ENCODE results near the gene CD48. TPM values are rescaled to one million over a fixed set of nuclear protein-coding genes. Genes with fewer than 3 reads are reported as not detected.

CD48 gene
- total and polyA plus RNA-seq, 2 experiments from 2014 or later, result not detected

DNA sequence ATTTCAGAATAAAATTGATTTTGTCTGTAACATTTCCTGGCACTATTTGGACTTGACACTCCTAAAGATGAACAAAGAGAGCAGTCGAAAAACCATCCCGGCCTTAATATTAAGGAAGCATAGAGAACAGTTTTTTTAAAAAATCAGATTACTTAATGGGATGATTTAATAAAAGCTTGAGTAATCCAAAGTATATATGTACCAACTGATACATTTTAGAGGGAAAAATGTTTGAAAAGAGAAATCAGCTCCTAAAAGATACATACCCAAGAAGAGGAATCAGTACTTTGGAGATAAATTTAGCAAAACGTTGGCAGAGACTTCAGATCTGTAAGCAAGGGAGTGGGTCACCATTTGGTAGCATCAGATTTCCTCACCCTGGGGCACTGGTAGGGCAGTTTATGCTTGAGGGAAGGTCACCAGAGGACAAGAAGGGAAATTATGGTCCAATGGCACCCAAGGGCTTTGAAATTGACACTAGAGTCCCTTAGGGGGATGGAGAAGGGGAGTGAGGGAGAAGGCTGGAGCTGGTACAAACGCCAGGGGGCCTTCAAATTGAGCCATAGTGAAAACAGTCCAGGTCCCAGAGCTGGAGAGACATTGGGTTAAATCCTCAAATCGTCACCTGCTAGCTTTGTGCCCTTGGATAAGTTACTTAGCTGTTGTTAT, 33.4 kb upstream of the CD48 start:
- Histone ChIP-seq H3K9me2 (ENCODE audit: insufficient read depth) (no peaks in the 10 kb centered on the region), H3K27ac (no peak overlapping the region), H3K4me3 (no peak overlapping the region), H2AFZ (no peak overlapping the region), H4K20me1 (ENCODE audit: insufficient read depth) (no peaks in the 10 kb centered on the region), H3K9me3 (ENCODE audit: low read depth) (no peaks in the 10 kb centered on the region), H3K4me2 (ENCODE audit: unreplicated experiment) (no peak overlapping the region), H3K9ac (no peak overlapping the region), H3K36me3 (ENCODE audit: low read depth) (no peaks in the 10 kb centered on the region), H3K4me1 (ENCODE audit: insufficient read depth) (no peaks in the 10 kb centered on the region), H3F3A (ENCODE audit: insufficient read depth) (no peaks in the 10 kb centered on the region), H3K79me2 (ENCODE audit: insufficient read depth) (no peaks in the 10 kb centered on the region), H3K27me3 (replicated peaks; ENCODE audit: insufficient read depth) (no peaks in the 10 kb centered on the region; the same call in 1 of the 2 replicates)
- no peak for TF ChIP-seq EZH2phosphoT487 (IDR thresholded peaks at IDR 0.05; ENCODE audit: insufficient read depth, low read depth)
- no peak for TF ChIP-seq EZH2 (IDR thresholded peaks at IDR 0.05; ENCODE audit: insufficient read depth, poor library complexity, severe bottlenecking)
- 19 to 25% methylated on average over 5 of the region's 5 CpGs for WGBS, 2 experiments (ENCODE audit: low coverage in 1 of 2, low lambda C conversion rate in 2 of 2, missing lambda C conversion rate in 2 of 2)
- DNase-seq, result no peak
- in situ Hi-C loops (cut with MboI), result no loop called here

DNA sequence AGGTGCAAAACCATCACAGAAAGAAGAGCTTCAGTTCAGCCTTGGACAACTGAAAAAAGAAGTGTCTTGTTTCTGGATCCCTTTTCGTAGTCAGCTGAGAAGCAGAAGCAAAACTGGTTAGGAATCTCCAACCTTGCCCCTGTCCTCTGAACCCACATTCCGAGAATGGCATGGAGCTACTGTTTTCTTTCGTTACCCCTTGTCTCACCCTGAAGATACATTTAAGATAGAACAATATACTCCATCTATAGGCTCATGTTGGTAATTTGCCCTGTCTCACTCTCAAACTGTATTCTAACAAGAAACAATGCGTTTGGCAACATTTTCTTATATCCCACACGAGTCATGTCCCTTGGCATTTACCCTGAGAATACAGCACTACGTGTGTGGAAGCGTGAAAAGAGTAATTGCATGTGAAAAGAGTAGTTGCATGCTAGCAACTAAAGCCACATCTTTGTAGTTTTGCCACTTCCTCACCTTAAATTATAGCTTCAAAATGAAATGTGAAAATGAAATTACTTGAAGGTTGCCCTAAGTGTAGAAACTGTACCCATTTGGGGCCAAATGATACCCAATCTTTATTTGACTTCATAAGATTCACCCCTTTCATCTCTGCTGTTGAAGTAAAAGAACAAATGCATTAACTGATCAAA, 32.7 kb upstream of the CD48 start:
- in situ Hi-C loops (cut with MboI), result no loop called here
- Histone ChIP-seq H3K27ac (no peak overlapping the region), H3K4me1 (ENCODE audit: insufficient read depth) (no peaks in the 10 kb centered on the region), H4K20me1 (ENCODE audit: insufficient read depth) (no peaks in the 10 kb centered on the region), H3K9ac (no peak overlapping the region), H3K4me3 (no peak overlapping the region), H3K79me2 (ENCODE audit: insufficient read depth) (no peaks in the 10 kb centered on the region), H3K4me2 (ENCODE audit: unreplicated experiment) (no peak overlapping the region), H3K36me3 (ENCODE audit: low read depth) (no peaks in the 10 kb centered on the region), H3K27me3 (replicated peaks; ENCODE audit: insufficient read depth) (no peaks in the 10 kb centered on the region; the same call in 1 of the 2 replicates), H3F3A (ENCODE audit: insufficient read depth) (no peaks in the 10 kb centered on the region), H3K9me2 (ENCODE audit: insufficient read depth) (no peaks in the 10 kb centered on the region), H2AFZ (no peak overlapping the region), H3K9me3 (ENCODE audit: low read depth) (no peaks in the 10 kb centered on the region)
- no peak for DNase-seq
- no peak for TF ChIP-seq EZH2phosphoT487 (IDR thresholded peaks at IDR 0.05; ENCODE audit: insufficient read depth, low read depth)
- no peak for TF ChIP-seq EZH2 (IDR thresholded peaks at IDR 0.05; ENCODE audit: insufficient read depth, poor library complexity, severe bottlenecking)
- 12 to 15% methylated on average over 7 of the region's 7 CpGs for WGBS, 2 experiments (ENCODE audit: low coverage in 1 of 2, low lambda C conversion rate in 2 of 2, missing lambda C conversion rate in 2 of 2)

DNA sequence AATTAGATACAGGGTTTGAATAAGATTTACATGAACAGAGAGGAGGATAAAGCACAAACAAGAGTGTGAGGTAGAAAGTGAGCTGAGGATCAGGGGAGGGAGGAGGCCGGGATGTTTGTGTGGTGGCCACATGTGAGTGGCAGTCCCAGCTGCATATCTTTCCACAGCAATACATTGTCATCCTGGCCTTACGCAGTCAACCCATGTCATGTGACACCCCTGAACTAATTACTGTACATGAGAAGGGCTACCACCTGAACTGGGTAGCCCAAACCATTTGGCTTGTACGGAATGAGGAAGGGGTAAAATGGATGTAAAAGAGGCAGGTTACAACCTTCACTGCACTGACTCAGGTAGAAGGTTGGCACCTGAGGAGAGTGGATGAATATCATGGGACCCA, 31.6 kb upstream of the CD48 start:
- H3K36me3 ChIP-seq (ENCODE audit: low read depth), result no peaks in the 10 kb centered on the region
- WGBS, 2 experiments (ENCODE audit: low coverage in 1 of 2, low lambda C conversion rate in 2 of 2, missing lambda C conversion rate in 2 of 2), result 21 to 24% methylated on average over 3 of the region's 3 CpGs
- in situ Hi-C loops (cut with MboI), result no loop called here

DNA sequence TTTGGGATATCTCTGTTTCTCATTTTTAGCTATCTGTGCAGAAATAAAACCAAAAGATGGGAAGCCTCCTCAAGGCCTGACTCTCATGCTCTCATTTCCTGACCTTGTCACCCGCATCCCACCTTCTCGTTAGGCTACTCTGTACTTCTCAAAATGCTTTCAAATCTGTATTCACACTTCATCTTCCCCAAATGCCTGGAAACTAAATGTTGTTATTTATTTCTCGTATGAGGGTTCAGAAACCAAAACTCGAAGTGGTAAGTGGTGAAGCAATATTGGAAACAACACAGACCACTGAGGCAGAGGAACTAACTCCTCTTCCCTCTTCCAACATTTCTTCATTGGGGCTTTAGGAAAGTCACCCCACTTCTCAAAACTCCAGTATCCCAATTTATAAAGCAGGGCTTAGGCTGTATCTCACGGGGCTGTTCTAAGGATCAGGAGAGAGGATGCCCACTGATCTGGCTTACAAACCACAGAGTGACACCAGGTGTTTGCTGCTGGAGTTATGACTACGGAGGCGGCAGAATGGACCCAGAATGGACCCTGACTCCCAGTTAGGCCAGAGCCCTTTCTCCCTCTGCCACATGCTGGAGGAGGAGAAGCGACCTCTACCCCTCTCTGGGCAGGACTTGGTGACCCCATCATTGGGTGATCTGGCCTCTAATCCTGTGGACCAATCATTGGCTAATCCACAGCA, 31.0 kb upstream of the CD48 start:
- H4K20me1 ChIP-seq (ENCODE audit: insufficient read depth), result no peaks in the 10 kb centered on the region
- no peaks in the 10 kb centered on the region for H3K4me1 ChIP-seq (ENCODE audit: insufficient read depth)
- no peak overlapping the region for H2AFZ ChIP-seq
- no peak overlapping the region for H3K9ac ChIP-seq
- H3K27me3 ChIP-seq (replicated peaks; ENCODE audit: insufficient read depth), result no peaks in the 10 kb centered on the region; the same call in 1 of the 2 replicates
- H3K27ac ChIP-seq, result no peak overlapping the region
- H3K9me2 ChIP-seq (ENCODE audit: insufficient read depth), result no peaks in the 10 kb centered on the region
- in situ Hi-C loops (cut with MboI), result no loop called here
- TF ChIP-seq EZH2phosphoT487 (IDR thresholded peaks at IDR 0.05; ENCODE audit: insufficient read depth, low read depth), result no peak
- TF ChIP-seq EZH2 (IDR thresholded peaks at IDR 0.05; ENCODE audit: insufficient read depth, poor library complexity, severe bottlenecking), result no peak
- no peak for DNase-seq
- no peaks in the 10 kb centered on the region for H3F3A ChIP-seq (ENCODE audit: insufficient read depth)
- 23 to 29% methylated on average over 8 of the region's 8 CpGs for WGBS, 2 experiments (ENCODE audit: low coverage in 1 of 2, low lambda C conversion rate in 2 of 2, missing lambda C conversion rate in 2 of 2)
- H3K9me3 ChIP-seq (ENCODE audit: low read depth), result no peaks in the 10 kb centered on the region
- H3K4me2 ChIP-seq (ENCODE audit: unreplicated experiment), result no peak overlapping the region
- H3K4me3 ChIP-seq, result no peak overlapping the region
- no peaks in the 10 kb centered on the region for H3K36me3 ChIP-seq (ENCODE audit: low read depth)
- H3K79me2 ChIP-seq (ENCODE audit: insufficient read depth), result no peaks in the 10 kb centered on the region

More for the DNA sequence above, 31.6 kb upstream of the CD48 start:
- Histone ChIP-seq H3F3A (ENCODE audit: insufficient read depth) (no peaks in the 10 kb centered on the region), H3K27ac (no peak overlapping the region), H3K9ac (no peak overlapping the region), H2AFZ (no peak overlapping the region), H3K4me3 (no peak overlapping the region), H3K4me2 (ENCODE audit: unreplicated experiment) (no peak overlapping the region), H3K27me3 (replicated peaks; ENCODE audit: insufficient read depth) (no peaks in the 10 kb centered on the region; the same call in 1 of the 2 replicates), H4K20me1 (ENCODE audit: insufficient read depth) (no peaks in the 10 kb centered on the region), H3K9me3 (ENCODE audit: low read depth) (no peaks in the 10 kb centered on the region), H3K9me2 (ENCODE audit: insufficient read depth) (no peaks in the 10 kb centered on the region), H3K79me2 (ENCODE audit: insufficient read depth) (no peaks in the 10 kb centered on the region), H3K4me1 (ENCODE audit: insufficient read depth) (no peaks in the 10 kb centered on the region)
- TF ChIP-seq EZH2 (IDR thresholded peaks at IDR 0.05; ENCODE audit: insufficient read depth, poor library complexity, severe bottlenecking) (no peak), EZH2phosphoT487 (IDR thresholded peaks at IDR 0.05; ENCODE audit: insufficient read depth, low read depth) (no peak)
- no peak for DNase-seq
